Measurements from ENCODE around the gene SGK1.
A peak's percentile ranks its signal among the peaks of the same experiment; 100 is the strongest.

Gene SGK1

GRCh38 chr6:134317471-134318131 is at the start of gene SGK1:
TSS of gene SGK1 (minus strand) at chr6:134318112. CDS start at chr6:134317460, 652 bp downstream.
- H3K36me3 ChIP-seq: no peaks in the 10 kb centered on the region
- H3K4me3 ChIP-seq: peak within 1 kb of the TSS; percentile 38 to 52
- H3K9me3 ChIP-seq: no peaks in the 10 kb centered on the region
- no peaks in the 10 kb centered on the region for H3K27me3 ChIP-seq
- TF ChIP-seq CTCF (IDR thresholded peaks at IDR 0.05): no peak
- DNase-seq: peak in 1 of 2 donors; percentile 37
- H3K4me1 ChIP-seq: peaks cover 0 to 20% (median 9%) of the 10 kb centered on the region in 4 donors
- H3K27ac ChIP-seq: no peak within 1 kb of the TSS
- intact Hi-C loops (cut with DNase I; ENCODE audit: low total_unique reads): no loop called here

GRCh38 chr6:134363323-134364039 is 45.6 kb upstream of the SGK1 start:
- TF ChIP-seq CTCF (IDR thresholded peaks at IDR 0.05): no peak
- H3K27me3 ChIP-seq: no peaks in the 10 kb centered on the region
- no peak overlapping the region for H3K4me3 ChIP-seq
- no peak overlapping the region for H3K27ac ChIP-seq
- DNase-seq: no peak
- H3K36me3 ChIP-seq: no peaks in the 10 kb centered on the region
- H3K4me1 ChIP-seq: no peaks in the 10 kb centered on the region
- no peaks in the 10 kb centered on the region for H3K9me3 ChIP-seq
- intact Hi-C loops (cut with DNase I; ENCODE audit: low total_unique reads): no loop called here

DNA sequence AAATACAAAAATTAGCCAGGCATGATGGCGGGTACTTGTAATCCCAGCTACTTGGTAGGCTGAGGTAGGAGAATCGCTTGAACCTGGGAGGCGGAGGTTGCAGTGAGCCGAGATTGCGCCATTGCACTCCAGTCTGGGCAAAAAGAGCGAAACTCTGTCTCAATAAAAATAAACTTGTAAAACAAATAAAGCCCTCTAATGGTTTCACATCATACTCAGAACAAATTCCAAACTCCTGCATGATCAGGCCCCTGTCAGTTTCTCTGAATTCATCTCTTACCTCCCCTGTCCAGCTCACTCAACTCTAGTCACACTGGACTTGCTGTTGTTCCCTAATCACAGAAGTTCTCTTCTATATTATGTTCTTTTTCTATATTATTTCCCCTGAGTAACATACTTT is 43.1 kb upstream of the SGK1 start:
- no peak for TF ChIP-seq CTCF (IDR thresholded peaks at IDR 0.05)
- Histone ChIP-seq H3K27ac (no peak overlapping the region), H3K9me3 (no peaks in the 10 kb centered on the region), H3K36me3 (no peaks in the 10 kb centered on the region), H3K4me1 (no peaks in the 10 kb centered on the region), H3K27me3 (no peaks in the 10 kb centered on the region), H3K4me3 (no peak overlapping the region)
- intact Hi-C loops (cut with DNase I; ENCODE audit: low total_unique reads): no loop called here
- no peak for DNase-seq

- Histone ChIP-seq H3K27ac (no peak overlapping the region), H3K4me3 (no peak overlapping the region), H3K4me1 (no peaks in the 10 kb centered on the region), H3K27me3 (no peaks in the 10 kb centered on the region), H3K9me3 (no peaks in the 10 kb centered on the region), H3K36me3 (no peaks in the 10 kb centered on the region)
- TF ChIP-seq CTCF (IDR thresholded peaks at IDR 0.05): no peak
- no peak for DNase-seq
- intact Hi-C loops (cut with DNase I; ENCODE audit: low total_unique reads): no loop called here
These were observed 41.4 kb upstream of the SGK1 start for GRCh38 chr6:134359302-134359701.

DNA sequence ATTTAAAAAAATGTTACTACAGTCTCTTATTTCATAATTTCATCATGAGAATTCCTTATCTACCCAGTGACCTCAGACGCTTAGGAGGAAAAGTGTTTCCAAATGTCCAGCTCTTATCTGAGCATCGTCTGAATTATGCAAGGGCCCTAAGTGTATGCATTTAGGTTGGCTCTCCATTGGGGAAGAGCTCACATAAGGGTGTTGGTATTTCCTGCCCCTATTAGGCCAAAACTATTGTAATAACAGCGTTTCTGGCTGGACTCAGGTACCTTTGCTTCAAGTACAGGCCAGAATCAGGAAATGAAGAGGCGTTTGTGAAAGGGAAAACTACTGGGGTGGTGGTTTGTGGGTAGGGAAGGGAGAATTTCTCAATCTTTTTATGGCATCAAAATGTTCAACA is 40.4 kb upstream of the SGK1 start:
- no peak for DNase-seq
- H3K36me3 ChIP-seq: no peaks in the 10 kb centered on the region
- no peak overlapping the region for H3K4me3 ChIP-seq
- H3K27ac ChIP-seq: no peak overlapping the region
- no peaks in the 10 kb centered on the region for H3K9me3 ChIP-seq
- no peaks in the 10 kb centered on the region for H3K27me3 ChIP-seq
- no peak for TF ChIP-seq CTCF (IDR thresholded peaks at IDR 0.05)
- intact Hi-C loops (cut with DNase I; ENCODE audit: low total_unique reads): no loop called here
- H3K4me1 ChIP-seq: no peaks in the 10 kb centered on the region
